Tibial nerve (tissue), 4 donors: ENCODE measurements around the gene ZGPAT. TPM values are rescaled to one million over a fixed set of nuclear protein-coding genes. Genes with fewer than 3 reads are reported as not detected.

ENCODE experiments used
- DNase-seq, 2 donors: peaks; one replicate each; pipeline ENCODE4 v3.0.0-alpha.2; 2019; ENCODE audit warnings: low spot score in 2 of 2
- H3K27ac ChIP-seq, 4 donors: fragments of 200-600 bp; sonication (generic) in 3 of 4; one replicate each; pipeline ENCODE4 v1.5.1; 2017 to 2019; ENCODE audit warnings: mild to moderate bottlenecking in 1 of 4
- H3K27me3 ChIP-seq, 2 donors: fragments of 200-600 bp; sonication (generic) in 1 of 2; one replicate each; pipeline versions ENCODE4 v1.5.1 to v1.6.0; 2017 to 2019
- H3K36me3 ChIP-seq, 3 donors: fragments of 200-600 bp; sonication (generic); one replicate each; pipeline ENCODE4 v1.5.1; 2018 to 2019
- H3K4me1 ChIP-seq, 4 donors: fragments of 200-600 bp; sonication (generic) in 3 of 4; one replicate each; pipeline ENCODE4 v1.5.1; 2017 to 2019
- H3K4me3 ChIP-seq, 4 donors: fragments of 200-600 bp; sonication (generic) in 3 of 4; one replicate each; pipeline ENCODE4 v1.5.1; 2017 to 2019; ENCODE audit warnings: mild to moderate bottlenecking in 1 of 4, moderate library complexity in 1 of 4
- H3K9me3 ChIP-seq, 4 donors: fragments of 200-600 bp; sonication (generic) in 3 of 4; one replicate each; pipeline ENCODE4 v1.5.1; 2017 to 2019
- EP300 ChIP-seq, 2 donors: sonication (generic); formaldehyde crosslinking; IDR thresholded peaks; one replicate each; pipeline ENCODE4 v1.6.1; 2017; ENCODE audit warnings: antibody characterized with exemption in 2 of 2, mild to moderate bottlenecking in 1 of 2
- POLR2A ChIP-seq, 2 donors: fragments of 450-650 bp; IDR thresholded peaks; one replicate each; pipeline ENCODE4 v1.6.1; 2017; ENCODE audit warnings: antibody characterized with exemption in 2 of 2, mild to moderate bottlenecking in 2 of 2, moderate library complexity in 2 of 2
- WGBS, 2 donors: methylation state at CpG; one replicate each; pipeline ENCODE4 v1.1.5; 2018; 5-methylcytosine and 5-hydroxymethylcytosine counted together
- total RNA-seq, 4 donors: library from RNA; depleted of rRNA; stranded (reverse); fragments of >200 nt; gene quantifications; one replicate each; pipeline ENCODE4 v1.1.0, GENCODE V29; 2016
- TF ChIP-seq, protein P1 (sequence below), 5 experiments: fragments of 200-600 bp in 3 of 5; fragments of 450-650 bp in 2 of 5; sonication (generic) in 3 of 5; IDR thresholded peaks; one replicate each; pipeline ENCODE4 v1.5.1; 2016 to 2019; ENCODE audit warnings: antibody characterized with exemption in 5 of 5, mild to moderate bottlenecking in 3 of 5, moderate library complexity in 2 of 5

Gene ZGPAT
- total RNA-seq, 4 donors from 2014 or later, result 27.5 to 70.8 (median 40.9) TPM

DNA sequence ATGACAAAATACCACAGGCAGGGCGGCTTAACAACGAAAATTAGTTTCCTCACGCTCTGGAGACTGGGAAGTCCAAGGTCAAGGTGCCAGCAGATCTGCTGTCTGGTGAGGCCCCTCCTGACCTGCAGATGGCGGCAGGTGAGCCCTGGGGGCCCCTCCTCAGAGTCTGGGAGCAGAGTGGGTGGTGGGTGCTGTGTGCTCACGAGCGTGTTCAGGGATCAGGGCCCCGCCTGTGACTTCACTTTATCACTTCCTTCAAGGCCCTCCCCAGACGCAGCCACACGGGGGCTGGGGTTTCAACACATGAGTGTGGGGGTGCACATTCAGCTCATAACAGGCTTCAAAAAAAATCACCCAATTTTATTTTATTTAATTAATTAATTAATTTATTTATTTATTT lies 71.0 kb downstream of the ZGPAT start:
- Histone ChIP-seq H3K4me1 (peaks cover 0 to 21% (median 0%) of the 10 kb centered on the region in 4 donors), H3K36me3 (peaks cover 0 to 10% (median 0%) of the 10 kb centered on the region in 3 donors), H3K27ac (no peak overlapping the region), H3K27me3 (no peaks in the 10 kb centered on the region), H3K4me3 (no peak overlapping the region), H3K9me3 (no peaks in the 10 kb centered on the region)
- DNase-seq, result no peak
- TF ChIP-seq POLR2A (IDR thresholded peaks at IDR 0.05) (no peak), EP300 (IDR thresholded peaks at IDR 0.05) (no peak)
- TF ChIP-seq, protein P1, sequence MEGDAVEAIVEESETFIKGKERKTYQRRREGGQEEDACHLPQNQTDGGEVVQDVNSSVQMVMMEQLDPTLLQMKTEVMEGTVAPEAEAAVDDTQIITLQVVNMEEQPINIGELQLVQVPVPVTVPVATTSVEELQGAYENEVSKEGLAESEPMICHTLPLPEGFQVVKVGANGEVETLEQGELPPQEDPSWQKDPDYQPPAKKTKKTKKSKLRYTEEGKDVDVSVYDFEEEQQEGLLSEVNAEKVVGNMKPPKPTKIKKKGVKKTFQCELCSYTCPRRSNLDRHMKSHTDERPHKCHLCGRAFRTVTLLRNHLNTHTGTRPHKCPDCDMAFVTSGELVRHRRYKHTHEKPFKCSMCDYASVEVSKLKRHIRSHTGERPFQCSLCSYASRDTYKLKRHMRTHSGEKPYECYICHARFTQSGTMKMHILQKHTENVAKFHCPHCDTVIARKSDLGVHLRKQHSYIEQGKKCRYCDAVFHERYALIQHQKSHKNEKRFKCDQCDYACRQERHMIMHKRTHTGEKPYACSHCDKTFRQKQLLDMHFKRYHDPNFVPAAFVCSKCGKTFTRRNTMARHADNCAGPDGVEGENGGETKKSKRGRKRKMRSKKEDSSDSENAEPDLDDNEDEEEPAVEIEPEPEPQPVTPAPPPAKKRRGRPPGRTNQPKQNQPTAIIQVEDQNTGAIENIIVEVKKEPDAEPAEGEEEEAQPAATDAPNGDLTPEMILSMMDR (IDR thresholded peaks at IDR 0.05), result no peak
- WGBS, 2 donors, result 83 to 87% methylated on average over 9 of the region's 9 CpGs

DNA sequence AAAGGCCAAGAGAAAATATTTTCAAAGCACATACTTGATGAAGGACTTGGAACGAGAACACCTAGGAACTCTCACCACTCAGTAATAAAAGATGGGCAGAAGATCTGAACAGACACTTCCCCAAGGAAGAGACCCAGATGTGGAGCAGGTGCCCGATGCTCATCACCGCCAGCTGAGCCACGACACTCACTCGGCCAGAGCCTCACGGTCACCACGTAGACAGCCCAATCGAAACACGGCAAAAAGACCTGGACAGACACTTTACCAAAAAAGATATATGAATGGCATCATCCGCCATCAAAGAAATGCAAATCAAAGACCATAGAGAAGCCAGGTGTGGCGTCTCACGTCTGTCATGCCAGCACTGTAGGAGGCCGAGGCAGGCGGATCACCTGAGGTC lies 73.3 kb downstream of the ZGPAT start:
- Histone ChIP-seq H3K27me3 (no peaks in the 10 kb centered on the region), H3K36me3 (no peaks in the 10 kb centered on the region), H3K4me1 (peaks cover 0 to 3% (median 0%) of the 10 kb centered on the region in 4 donors), H3K9me3 (no peaks in the 10 kb centered on the region), H3K4me3 (no peak overlapping the region), H3K27ac (no peak overlapping the region)
- DNase-seq, result no peak
- WGBS, 2 donors, result 91 to 92% methylated on average over 14 of the region's 14 CpGs
- no peak for TF ChIP-seq POLR2A (IDR thresholded peaks at IDR 0.05)
- no peak for TF ChIP-seq EP300 (IDR thresholded peaks at IDR 0.05)
- TF ChIP-seq, protein P1 (IDR thresholded peaks at IDR 0.05), result no peak

DNA sequence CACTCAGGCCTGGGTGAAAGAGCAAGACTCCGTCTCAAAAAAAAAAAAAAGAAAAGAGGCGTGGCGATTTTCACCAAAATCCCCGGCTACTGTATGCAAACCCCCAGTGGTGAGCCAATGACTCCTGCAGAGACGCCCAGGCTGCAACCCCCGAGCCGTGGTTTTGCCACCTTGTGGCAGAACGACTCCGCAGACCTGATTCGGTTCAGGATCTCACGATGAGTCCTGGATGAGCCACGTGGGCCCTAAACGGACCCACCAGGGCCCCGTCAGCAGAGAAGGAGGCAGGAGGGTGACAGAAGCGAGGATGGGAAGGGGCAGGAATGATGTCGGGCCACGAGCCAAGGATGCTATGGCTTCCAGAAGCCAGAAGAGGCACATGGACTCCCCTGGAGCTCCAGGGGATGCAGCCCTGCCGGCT lies 74.2 kb downstream of the ZGPAT start:
- 80% methylated on average over 17 of the region's 18 CpGs for WGBS, 2 donors

DNA sequence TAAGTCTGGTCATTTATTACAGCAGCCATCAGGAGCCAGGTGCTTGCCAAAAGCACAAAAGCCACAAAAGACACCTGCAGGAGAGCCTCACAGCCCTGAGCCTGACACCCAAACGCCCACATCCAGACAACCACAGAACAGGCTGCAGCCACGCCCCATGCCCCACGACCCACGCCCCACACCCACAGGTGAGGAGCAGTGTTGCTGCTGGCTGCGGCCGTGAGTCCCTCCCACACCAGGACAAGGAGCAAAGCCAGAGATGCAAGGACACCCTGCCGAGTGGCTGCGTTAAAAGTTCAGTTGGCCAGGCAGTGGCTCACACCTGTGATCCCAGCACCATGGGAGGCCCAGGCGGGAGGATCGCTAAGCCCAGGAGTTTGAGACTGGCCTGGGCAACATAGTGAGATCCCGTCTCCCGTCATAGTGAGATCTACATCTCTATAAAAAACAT lies 74.7 kb downstream of the ZGPAT start:
- Histone ChIP-seq H3K27ac (no peak overlapping the region), H3K36me3 (peaks cover 0 to 4% (median 0%) of the 10 kb centered on the region in 3 donors), H3K27me3 (no peaks in the 10 kb centered on the region), H3K9me3 (no peaks in the 10 kb centered on the region), H3K4me1 (peaks cover 0 to 3% (median 0%) of the 10 kb centered on the region in 4 donors), H3K4me3 (no peak overlapping the region)
- WGBS, 2 donors, result 88 to 93% methylated on average over 8 to 12 of the region's 12 CpGs
- no peak for TF ChIP-seq POLR2A (IDR thresholded peaks at IDR 0.05)
- no peak for TF ChIP-seq EP300 (IDR thresholded peaks at IDR 0.05)
- TF ChIP-seq, protein P1 (IDR thresholded peaks at IDR 0.05), result no peak
- DNase-seq, result no peak

More for the DNA sequence above, 74.2 kb downstream of the ZGPAT start:
- H3K27me3 ChIP-seq, result no peaks in the 10 kb centered on the region
- no peak overlapping the region for H3K27ac ChIP-seq
- no peaks in the 10 kb centered on the region for H3K36me3 ChIP-seq
- H3K4me1 ChIP-seq, result peaks cover 0 to 3% (median 0%) of the 10 kb centered on the region in 4 donors
- H3K9me3 ChIP-seq, result no peaks in the 10 kb centered on the region
- no peak overlapping the region for H3K4me3 ChIP-seq
- TF ChIP-seq, protein P1 (IDR thresholded peaks at IDR 0.05), result no peak
- TF ChIP-seq POLR2A (IDR thresholded peaks at IDR 0.05), result no peak
- TF ChIP-seq EP300 (IDR thresholded peaks at IDR 0.05), result no peak
- DNase-seq, result no peak

DNA sequence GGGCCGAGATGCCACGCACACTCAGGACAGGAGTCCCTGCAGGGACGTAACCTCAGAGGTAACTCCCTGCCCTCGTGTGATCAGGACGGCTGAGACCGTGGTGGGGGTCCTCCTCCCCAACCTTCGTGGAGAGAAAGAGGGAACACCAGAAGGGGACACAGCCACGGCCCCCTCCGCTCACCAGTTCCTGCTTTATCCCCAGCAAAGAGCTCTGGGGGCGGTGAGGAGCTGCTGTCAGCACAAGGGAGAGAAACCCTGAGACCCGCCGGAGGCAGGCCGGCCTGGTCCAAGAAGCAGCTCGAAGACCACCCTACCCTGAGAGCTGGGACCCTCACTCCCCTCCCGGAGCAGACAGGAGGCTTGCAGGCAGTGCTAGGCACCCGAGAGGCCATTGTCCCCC lies 76.1 kb downstream of the ZGPAT start:
- no peak for TF ChIP-seq POLR2A (IDR thresholded peaks at IDR 0.05)
- WGBS, 2 donors, result 87 to 88% methylated on average over 10 to 16 of the region's 16 CpGs
- no peak for DNase-seq
- Histone ChIP-seq H3K4me3 (no peak overlapping the region), H3K27ac (no peak overlapping the region), H3K9me3 (no peaks in the 10 kb centered on the region), H3K4me1 (peaks cover 0 to 3% (median 0%) of the 10 kb centered on the region in 4 donors), H3K36me3 (peaks cover 0 to 16% (median 0%) of the 10 kb centered on the region in 3 donors), H3K27me3 (no peaks in the 10 kb centered on the region)
